Neuron (in vitro differentiated cells): Measurements from ENCODE around the gene EXOC2.

ENCODE experiments used
- H2AFZ ChIP-seq: one replicate; pipeline ENCODE4 v1.6.1; 2013; ENCODE audit warnings: low read depth, mild to moderate bottlenecking, inconsistent platforms, low read length, moderate library complexity
- H3K27me3 ChIP-seq: one replicate; pipeline ENCODE4 v1.6.1; 2013; ENCODE audit warnings: low read length; ENCODE audit not compliant: insufficient read depth
- H3K36me3 ChIP-seq: one replicate; pipeline ENCODE4 v1.6.1; 2013; ENCODE audit warnings: low read length; ENCODE audit not compliant: insufficient read depth
- H3K4me1 ChIP-seq: one replicate; pipeline ENCODE4 v1.6.1; 2013; ENCODE audit warnings: low read length; ENCODE audit not compliant: insufficient read depth
- H3K4me3 ChIP-seq: 2 replicates; pipeline ENCODE4 v1.5.1; 2013; ENCODE audit warnings: mild to moderate bottlenecking, low read length, moderate library complexity
- H3K9me3 ChIP-seq: one replicate; pipeline ENCODE4 v1.6.1; 2013; ENCODE audit warnings: low read length

EXOC2 gene

DNA sequence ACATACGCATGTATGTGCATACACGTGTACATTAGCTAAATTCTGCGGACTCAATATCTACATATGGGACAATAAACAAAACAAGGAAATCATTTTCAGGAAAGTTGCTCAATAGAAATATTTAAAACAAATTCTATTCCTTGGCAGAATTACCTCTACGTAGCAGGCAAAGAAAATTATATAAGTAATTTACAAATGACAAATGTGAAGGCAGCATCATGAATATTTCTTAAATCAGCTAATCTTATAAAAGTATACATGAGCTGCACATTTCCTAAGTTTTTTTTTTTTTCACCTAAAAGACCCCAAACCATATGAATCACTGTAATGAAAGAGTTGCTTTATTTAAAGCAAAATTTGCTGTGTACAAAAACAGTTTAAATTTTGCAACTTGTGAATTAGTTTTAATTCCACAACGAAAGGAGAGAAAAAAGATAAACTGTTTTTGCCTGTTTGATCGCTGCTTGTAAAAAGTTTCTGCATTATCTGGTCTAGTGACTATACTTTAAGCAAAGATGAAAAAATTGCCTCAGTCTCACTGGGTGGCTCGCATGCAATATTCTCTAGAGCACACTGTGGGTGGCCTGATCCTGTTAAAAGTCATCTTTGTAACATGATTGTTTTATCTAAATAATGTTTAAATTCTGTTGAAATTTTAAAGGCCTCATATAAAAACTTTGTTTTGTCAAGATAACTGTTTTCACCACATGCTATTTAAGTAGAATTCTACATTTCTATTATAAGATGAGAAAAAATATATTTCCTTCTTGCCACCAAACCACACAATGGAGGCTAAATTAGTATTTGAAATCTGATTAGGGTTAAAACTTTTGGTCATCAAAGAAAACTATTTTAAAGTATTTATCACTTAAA is 93.1 kb downstream of the EXOC2 start:
- H3K4me3 ChIP-seq = no peak overlapping the region
- H3K4me1 ChIP-seq = no peaks in the 10 kb centered on the region
- H2AFZ ChIP-seq = no peak overlapping the region
- peaks cover 14% of the 10 kb centered on the region for H3K36me3 ChIP-seq
- no peaks in the 10 kb centered on the region for H3K27me3 ChIP-seq
- no peaks in the 10 kb centered on the region for H3K9me3 ChIP-seq

DNA sequence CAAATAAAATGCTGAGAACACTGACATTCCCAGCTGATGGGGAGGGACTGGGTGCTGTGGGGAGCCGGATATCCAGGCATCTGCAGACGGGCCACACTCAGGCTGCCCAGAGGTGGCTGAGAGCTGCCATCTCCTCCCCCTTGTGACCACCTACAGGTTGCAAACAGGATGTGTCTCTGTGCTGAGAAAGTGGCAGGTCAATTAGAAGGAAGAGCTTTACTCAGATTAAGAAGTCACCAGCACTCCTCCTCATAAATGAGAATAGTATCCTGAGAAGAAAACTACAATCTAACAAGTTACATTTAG is 99.1 kb downstream of the EXOC2 start:
- peaks cover 5% of the 10 kb centered on the region for H3K4me1 ChIP-seq
- peaks cover 27% of the 10 kb centered on the region for H3K36me3 ChIP-seq
- H3K4me3 ChIP-seq = no peak overlapping the region
- H3K9me3 ChIP-seq = no peaks in the 10 kb centered on the region
- no peak overlapping the region for H2AFZ ChIP-seq
- H3K27me3 ChIP-seq = no peaks in the 10 kb centered on the region

DNA sequence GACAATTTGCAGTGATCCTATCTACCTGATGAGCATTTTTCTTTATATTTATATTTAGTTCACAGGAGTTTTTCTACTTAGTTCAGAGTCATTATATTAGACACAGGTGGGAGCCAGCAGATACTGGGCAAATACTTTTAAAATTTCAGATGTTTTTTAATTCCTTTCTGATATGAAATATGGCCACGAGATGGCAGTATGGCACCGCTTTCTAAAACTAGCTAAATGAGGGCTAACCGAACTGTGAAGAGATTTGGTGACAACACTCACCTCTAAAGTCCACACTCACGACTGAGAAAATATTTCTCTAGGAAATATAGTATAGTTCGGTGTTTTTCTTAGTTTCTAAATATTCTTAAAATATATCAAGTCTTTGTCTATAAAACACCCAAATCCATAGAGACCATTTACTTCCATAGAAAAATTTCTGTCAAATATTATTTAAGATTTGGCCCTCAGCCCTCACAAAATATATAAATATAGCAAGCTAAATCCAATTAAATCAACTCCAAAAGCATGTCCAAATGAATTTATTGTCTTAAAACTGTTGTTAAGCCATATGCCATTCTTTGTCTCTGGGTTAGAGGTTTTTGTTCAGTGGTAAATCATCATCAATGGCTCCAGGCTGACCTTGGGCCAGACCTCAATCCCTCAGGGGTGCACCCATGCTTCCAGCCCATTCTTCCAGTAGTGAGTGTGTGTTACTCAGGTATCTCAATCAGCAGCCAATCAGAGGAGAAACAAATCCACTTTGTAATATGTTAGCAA is 99.6 kb downstream of the EXOC2 start:
- H3K36me3 ChIP-seq = peaks cover 28% of the 10 kb centered on the region
- no peaks in the 10 kb centered on the region for H3K27me3 ChIP-seq
- H3K4me1 ChIP-seq = peaks cover 5% of the 10 kb centered on the region
- no peaks in the 10 kb centered on the region for H3K9me3 ChIP-seq
- H3K4me3 ChIP-seq = no peak overlapping the region
- no peak overlapping the region for H2AFZ ChIP-seq

DNA sequence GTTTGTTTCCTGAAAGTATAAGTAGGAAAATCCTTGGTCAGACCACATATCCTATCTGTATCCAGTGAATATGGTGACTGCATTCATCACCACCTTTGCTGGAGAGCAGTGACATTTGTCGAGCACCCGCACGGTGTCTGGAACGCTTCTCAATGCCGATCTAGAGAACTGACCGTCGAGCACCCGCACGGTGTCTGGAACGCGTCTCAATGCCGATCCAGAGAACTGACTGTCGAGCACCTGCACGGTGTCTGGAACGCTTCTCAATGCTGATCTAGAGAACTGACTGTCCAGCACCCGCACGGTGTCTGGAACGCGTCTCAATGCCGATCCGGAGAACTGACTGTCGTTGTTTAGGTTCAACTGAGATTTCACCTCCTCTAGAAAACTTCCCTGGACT is 103.8 kb downstream of the EXOC2 start:
- Histone ChIP-seq H2AFZ (no peak overlapping the region), H3K27me3 (no peaks in the 10 kb centered on the region), H3K9me3 (no peaks in the 10 kb centered on the region), H3K36me3 (peaks cover 19% of the 10 kb centered on the region), H3K4me1 (peaks cover 21% of the 10 kb centered on the region), H3K4me3 (no peak overlapping the region)

DNA sequence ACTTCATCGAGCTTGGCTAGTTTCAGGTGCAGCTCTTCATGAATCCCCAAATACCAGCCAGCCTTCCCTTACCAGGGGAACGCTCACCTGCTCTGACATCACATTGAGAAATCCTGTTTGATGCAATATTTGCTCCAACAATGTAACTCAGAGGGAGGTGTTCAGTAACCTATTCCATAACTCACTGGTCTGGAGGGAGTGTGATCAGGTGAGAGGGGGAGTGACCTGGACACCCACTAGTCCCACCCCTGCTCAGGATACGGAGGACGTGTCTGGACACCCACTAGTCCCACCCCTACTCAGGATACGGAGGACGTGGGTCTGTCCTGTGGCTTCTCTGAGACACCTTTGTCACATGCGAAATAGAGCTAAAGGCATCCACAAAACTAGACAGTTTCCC is 106.4 kb downstream of the EXOC2 start:
- H3K36me3 ChIP-seq = peaks cover 11% of the 10 kb centered on the region
- no peaks in the 10 kb centered on the region for H3K9me3 ChIP-seq
- H2AFZ ChIP-seq = no peak overlapping the region
- H3K27me3 ChIP-seq = no peaks in the 10 kb centered on the region
- H3K4me1 ChIP-seq = peaks cover 38% of the 10 kb centered on the region
- H3K4me3 ChIP-seq = no peak overlapping the region

DNA sequence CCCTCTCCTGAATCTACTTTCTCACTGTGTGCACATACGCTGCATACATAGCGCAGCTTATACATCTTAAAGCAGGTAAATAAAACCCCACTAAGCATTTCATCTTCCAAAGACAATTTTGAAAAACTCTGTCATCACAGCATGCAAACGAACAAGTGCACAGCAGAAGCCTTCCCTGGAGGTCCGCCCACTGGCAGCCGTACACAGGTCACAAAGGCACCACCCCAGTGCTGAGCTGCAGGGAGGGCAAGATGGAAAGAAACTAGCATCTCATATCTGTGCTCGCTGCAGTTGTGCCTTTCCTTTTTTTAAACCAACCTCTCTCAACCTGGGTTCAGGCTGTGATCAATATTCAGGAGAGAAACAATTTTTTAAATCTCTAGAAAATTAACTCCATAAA is 109.3 kb downstream of the EXOC2 start:
- H3K27me3 ChIP-seq = no peaks in the 10 kb centered on the region

DNA sequence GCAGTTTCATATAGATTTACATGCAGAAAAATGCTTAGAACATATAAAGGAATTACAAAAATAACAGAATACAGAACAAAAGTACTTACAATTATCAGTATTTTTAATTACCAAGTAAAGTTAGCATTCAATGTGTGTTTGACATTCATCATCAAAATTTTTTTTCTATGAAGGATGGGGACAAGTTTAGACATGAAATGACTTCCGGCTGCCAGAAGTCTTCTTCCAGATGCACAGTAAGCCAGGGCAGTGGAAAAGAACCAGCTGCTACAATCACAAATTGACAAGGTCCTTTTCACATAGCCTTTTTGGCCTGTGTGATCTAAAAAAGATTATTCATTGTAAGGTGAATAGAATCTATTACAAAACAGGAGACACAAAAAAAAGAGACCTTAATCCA is 109.8 kb downstream of the EXOC2 start:
- H3K4me3 ChIP-seq = no peak overlapping the region
- H2AFZ ChIP-seq = no peak overlapping the region

More for the DNA sequence above, 109.3 kb downstream of the EXOC2 start:
- Histone ChIP-seq H3K36me3 (peaks cover under 1% of the 10 kb centered on the region), H3K9me3 (no peaks in the 10 kb centered on the region), H3K4me3 (no peak overlapping the region), H3K4me1 (peaks cover 39% of the 10 kb centered on the region), H2AFZ (no peak overlapping the region)

DNA sequence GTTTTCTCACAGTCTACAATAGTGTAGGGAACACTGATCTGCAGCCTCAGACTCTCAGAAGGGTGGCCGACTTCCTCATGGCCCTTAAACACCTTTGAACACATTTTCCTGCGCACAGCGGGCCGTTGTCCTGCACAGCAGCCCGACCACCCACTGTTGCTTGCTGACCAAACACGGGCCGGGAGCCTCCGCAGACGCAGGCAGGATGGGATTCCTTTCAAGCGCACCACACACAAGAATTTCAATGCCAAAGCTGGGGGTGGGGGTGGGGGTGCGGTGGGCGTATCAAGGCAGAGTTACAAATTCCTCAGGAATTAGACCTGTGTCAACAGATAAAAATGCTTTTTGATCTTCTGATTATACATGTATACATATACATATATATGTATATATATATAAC is 110.6 kb downstream of the EXOC2 start:
- Histone ChIP-seq H3K27me3 (no peaks in the 10 kb centered on the region), H2AFZ (no peak overlapping the region), H3K36me3 (no peaks in the 10 kb centered on the region), H3K4me1 (peaks cover 39% of the 10 kb centered on the region), H3K9me3 (no peaks in the 10 kb centered on the region), H3K4me3 (peak overlapping the region; percentile 0)

More for the DNA sequence above, 109.8 kb downstream of the EXOC2 start:
- no peaks in the 10 kb centered on the region for H3K9me3 ChIP-seq
- no peaks in the 10 kb centered on the region for H3K27me3 ChIP-seq
- H3K36me3 ChIP-seq = no peaks in the 10 kb centered on the region
- peaks cover 39% of the 10 kb centered on the region for H3K4me1 ChIP-seq

DNA sequence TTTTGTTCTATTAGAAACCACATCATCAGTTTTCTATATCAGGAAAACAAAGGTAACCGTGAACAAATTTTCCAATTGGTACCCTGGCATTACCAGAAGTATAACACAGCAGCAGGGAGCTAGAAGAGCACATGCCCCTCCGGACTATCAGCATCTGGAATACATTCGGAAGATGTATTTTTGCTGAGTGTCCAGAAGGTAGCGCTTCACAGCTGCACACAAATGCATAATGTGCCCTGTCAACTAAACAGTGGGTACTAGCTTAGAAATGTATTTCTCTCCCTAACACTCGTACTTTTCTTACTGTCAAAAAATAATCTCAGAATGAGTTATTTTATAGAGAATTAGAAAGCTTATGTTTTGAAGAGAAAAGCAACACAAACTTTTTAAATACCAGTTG is 113.6 kb downstream of the EXOC2 start:
- H2AFZ ChIP-seq = no peak overlapping the region
- H3K4me3 ChIP-seq = no peak overlapping the region
- H3K36me3 ChIP-seq = peaks cover 6% of the 10 kb centered on the region
- H3K4me1 ChIP-seq = peaks cover 23% of the 10 kb centered on the region
- H3K9me3 ChIP-seq = peaks cover 7% of the 10 kb centered on the region
- no peaks in the 10 kb centered on the region for H3K27me3 ChIP-seq

DNA sequence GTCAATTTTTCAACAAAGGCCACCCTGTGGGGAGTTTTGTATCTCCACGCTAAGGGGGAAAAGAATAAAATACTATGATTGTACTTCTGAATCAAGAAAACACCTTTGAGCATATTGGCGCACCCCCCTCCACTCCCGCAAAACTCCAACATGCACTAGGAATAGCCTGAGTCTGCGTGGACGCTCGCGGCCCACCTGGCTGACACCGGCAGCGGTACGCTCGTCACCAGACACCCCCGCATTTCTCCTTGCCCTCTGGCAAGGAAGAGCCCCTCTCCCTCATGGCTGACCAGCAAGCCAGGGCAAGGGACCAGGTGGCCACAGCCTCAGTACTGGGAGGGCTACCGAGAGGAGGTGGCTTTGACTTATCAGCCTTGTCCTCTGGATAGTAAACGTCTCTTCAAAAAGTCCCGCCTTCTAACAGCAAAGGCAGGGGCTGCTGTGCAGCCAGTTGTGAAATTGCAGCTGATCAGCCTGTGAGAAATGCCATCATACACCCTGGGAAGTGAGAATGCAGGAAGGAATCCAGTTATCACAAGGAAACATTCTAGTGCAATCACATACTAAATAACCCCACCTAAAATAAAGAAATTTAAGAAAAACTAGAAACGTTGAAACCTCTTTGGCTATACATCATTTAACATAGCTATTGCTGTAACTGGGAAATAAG is 120.2 kb downstream of the EXOC2 start:
- Histone ChIP-seq H3K27me3 (no peaks in the 10 kb centered on the region), H2AFZ (no peak overlapping the region), H3K4me3 (no peak overlapping the region), H3K4me1 (no peaks in the 10 kb centered on the region), H3K9me3 (peaks cover 9% of the 10 kb centered on the region), H3K36me3 (peaks cover 18% of the 10 kb centered on the region)

DNA sequence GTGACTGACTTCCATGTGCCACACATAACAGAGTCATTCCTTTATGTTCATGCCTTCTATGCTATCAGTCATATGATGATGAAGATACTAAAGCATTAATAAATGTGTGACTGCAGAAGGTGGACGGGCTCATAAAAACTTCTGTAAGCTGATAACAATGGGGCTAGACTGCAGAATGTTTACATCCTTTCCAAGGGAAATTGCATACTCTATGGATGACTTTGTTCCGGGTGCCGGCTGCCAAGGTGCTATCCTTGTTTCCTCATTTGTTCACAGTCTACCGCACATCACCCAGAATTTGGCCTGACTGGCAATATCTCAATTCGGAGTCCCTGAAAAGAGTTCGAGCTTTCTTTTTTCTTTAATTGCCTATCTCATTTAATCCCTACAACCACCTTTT is 121.0 kb downstream of the EXOC2 start:
- no peaks in the 10 kb centered on the region for H3K4me1 ChIP-seq
- no peak overlapping the region for H3K4me3 ChIP-seq
- H2AFZ ChIP-seq = no peak overlapping the region
- H3K27me3 ChIP-seq = no peaks in the 10 kb centered on the region
- peaks cover 18% of the 10 kb centered on the region for H3K36me3 ChIP-seq
- peaks cover 9% of the 10 kb centered on the region for H3K9me3 ChIP-seq

DNA sequence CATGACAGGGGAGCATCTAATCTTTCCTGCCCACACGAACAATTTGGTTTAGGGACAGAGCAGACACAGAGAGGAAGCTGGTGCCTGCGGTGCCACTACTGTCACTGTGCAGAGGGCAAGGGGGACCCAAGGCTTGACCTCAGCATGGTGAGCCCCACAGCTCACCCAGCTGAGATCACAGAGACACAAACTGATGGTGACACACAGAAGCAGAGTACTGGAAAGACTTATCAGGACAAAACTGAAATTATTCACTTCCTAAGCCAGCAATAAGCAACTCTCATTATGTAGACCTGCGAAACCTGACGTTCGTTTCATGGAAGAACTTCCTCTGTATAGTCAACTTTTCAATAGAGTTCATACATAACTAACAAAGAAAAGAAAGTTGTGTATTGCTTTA is 122.1 kb downstream of the EXOC2 start:
- Histone ChIP-seq H3K36me3 (peaks cover 16% of the 10 kb centered on the region), H3K4me1 (no peaks in the 10 kb centered on the region), H3K27me3 (no peaks in the 10 kb centered on the region), H3K9me3 (peaks cover 9% of the 10 kb centered on the region), H2AFZ (no peak overlapping the region), H3K4me3 (no peak overlapping the region)

DNA sequence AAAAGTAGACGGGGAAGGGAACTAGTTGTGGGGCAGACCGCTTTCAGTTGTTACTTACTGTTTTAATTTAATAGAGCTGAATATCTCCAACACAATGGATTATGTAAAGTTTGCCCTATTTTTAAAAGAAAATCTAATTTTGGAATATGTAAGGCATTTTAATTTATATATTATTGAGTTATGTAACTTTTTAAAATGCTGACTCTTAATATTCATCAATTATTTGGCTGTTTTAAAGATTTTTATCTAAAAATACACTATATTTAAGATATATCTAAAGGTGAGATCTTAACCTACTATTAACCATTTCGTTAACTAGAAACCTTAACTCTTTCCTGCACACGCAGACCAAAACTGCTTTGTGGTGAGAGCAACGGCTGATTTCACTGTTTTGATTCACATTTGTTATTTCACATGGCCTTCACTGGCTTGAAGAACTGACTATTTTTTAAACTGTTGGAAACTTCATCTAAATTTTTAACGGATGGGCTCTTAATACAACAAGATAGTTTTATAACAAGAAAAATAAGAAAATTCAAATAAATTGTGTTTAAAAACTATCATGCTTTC is 123.9 kb downstream of the EXOC2 start:
- Histone ChIP-seq H3K4me1 (no peaks in the 10 kb centered on the region), H3K27me3 (no peaks in the 10 kb centered on the region), H3K4me3 (no peak overlapping the region), H3K9me3 (no peaks in the 10 kb centered on the region), H3K36me3 (peaks cover 18% of the 10 kb centered on the region), H2AFZ (no peak overlapping the region)
